Neural progenitor cell (in vitro differentiated cells): Measurements from ENCODE around the gene NSUN3. TPM values are rescaled to one million over a fixed set of nuclear protein-coding genes. Genes with fewer than 3 reads are reported as not detected.

ENCODE experiments used
- DNase-seq: peaks from one replicate; pipeline ENCODE4 v3.0.0-alpha.2; 2016; ENCODE audit warnings: low spot score
- H2AFZ ChIP-seq: fragments of 200-600 bp; sonication (generic); replicated peaks from 2 replicates; pipeline ENCODE4 v1.6.1; 2016; ENCODE audit warnings: antibody characterized with exemption
- H3F3A ChIP-seq: fragments of 200-600 bp; sonication (generic); 2 replicates; pipeline ENCODE4 v1.6.1; 2016; ENCODE audit warnings: antibody characterized with exemption, low read depth
- H3K27ac ChIP-seq: fragments of 200-600 bp; sonication (generic); 2 replicates; pipeline ENCODE4 v1.5.1; 2016; ENCODE audit warnings: mild to moderate bottlenecking
- H3K27me3 ChIP-seq: fragments of 200-600 bp; sonication (generic); 2 replicates; pipeline ENCODE4 v1.6.1; 2016; ENCODE audit warnings: mild to moderate bottlenecking, moderate library complexity
- H3K36me3 ChIP-seq: fragments of 200-600 bp; sonication (generic); 2 replicates; pipeline ENCODE4 v1.5.1; 2016
- H3K4me1 ChIP-seq: fragments of 200-600 bp; sonication (generic); 2 replicates; pipeline ENCODE4 v1.6.1; 2016; ENCODE audit warnings: mixed run types
- H3K4me2 ChIP-seq: fragments of 200-600 bp; sonication (generic); 2 replicates; pipeline ENCODE4 v1.6.1; 2016
- H3K4me3 ChIP-seq: fragments of 200-600 bp; sonication (generic); 2 replicates; pipeline ENCODE4 v1.5.1; 2016
- H3K79me2 ChIP-seq: fragments of 200-600 bp; sonication (generic); 2 replicates; pipeline ENCODE4 v1.6.1; 2016; ENCODE audit warnings: low read depth
- H3K9ac ChIP-seq: fragments of 200-600 bp; sonication (generic); 2 replicates; pipeline ENCODE4 v1.6.1; 2016
- H3K9me3 ChIP-seq: fragments of 200-600 bp; sonication (generic); 2 replicates; pipeline ENCODE4 v1.5.1; 2016; ENCODE audit warnings: low read depth
- H4K20me1 ChIP-seq: fragments of 200-600 bp; sonication (generic); 2 replicates; pipeline ENCODE4 v1.6.1; 2016; ENCODE audit warnings: low read depth
- H3K27ac Mint-ChIP-seq: 3 replicates; pipeline ENCODE4 v1.8.0; 2021; ENCODE audit warnings: mixed read lengths
- H3K27me3 Mint-ChIP-seq: 2 replicates; pipeline ENCODE4 v1.8.0; 2022; ENCODE audit warnings: low read depth, mild to moderate bottlenecking, inconsistent platforms, moderate library complexity, mixed read lengths; ENCODE audit not compliant: insufficient read depth
- H3K36me3 Mint-ChIP-seq: 3 replicates; pipeline ENCODE4 v1.8.0; 2021; ENCODE audit warnings: mixed read lengths
- H3K4me1 Mint-ChIP-seq: 3 replicates; pipeline ENCODE4 v1.8.0; 2021; ENCODE audit warnings: mixed read lengths
- H3K4me3 Mint-ChIP-seq: 3 replicates; pipeline ENCODE4 v1.8.0; 2021; ENCODE audit warnings: mild to moderate bottlenecking, moderate library complexity, mixed read lengths
- H3K9me3 Mint-ChIP-seq: 3 replicates; pipeline ENCODE4 v1.8.0; 2020; ENCODE audit warnings: mixed read lengths
- EZH2 ChIP-seq: fragments of 200-600 bp; sonication (generic); IDR thresholded peaks from 2 replicates; pipeline ENCODE4 v1.6.1; 2017; ENCODE audit warnings: antibody characterized with exemption, mild to moderate bottlenecking, moderate library complexity
- EZH2phosphoT487 ChIP-seq: fragments of 200-600 bp; sonication (generic); IDR thresholded peaks from 2 replicates; pipeline ENCODE4 v1.6.1; 2017; ENCODE audit warnings: antibody characterized with exemption
- total RNA-seq: library from RNA; depleted of rRNA; stranded (reverse); fragments of >200 nt; gene quantifications from 2 replicates; pipeline ENCODE4 v1.2.3, GENCODE V29; 2015; ENCODE audit warnings: low replicate concordance
- TF ChIP-seq, protein P1 (sequence below): fragments of 200-600 bp; sonication (generic); IDR thresholded peaks from 2 replicates; pipeline ENCODE4 v1.5.1; 2017; ENCODE audit warnings: antibody characterized with exemption, mild to moderate bottlenecking

Gene NSUN3
- total RNA-seq, 1 donor from 2014 or later = 22.3 TPM

GRCh38 chr3:94083261-94083660, 20.4 kb downstream of the NSUN3 start:
- Histone ChIP-seq H3F3A (no peaks in the 10 kb centered on the region), H3K4me2 (no peak overlapping the region), H3K4me3 (no peak overlapping the region), H3K4me1 (no peaks in the 10 kb centered on the region), H3K9ac (no peak overlapping the region), H3K27me3 (no peaks in the 10 kb centered on the region), H3K36me3 (no peaks in the 10 kb centered on the region), H3K27ac (no peak overlapping the region), H4K20me1 (no peaks in the 10 kb centered on the region), H3K9me3 (no peaks in the 10 kb centered on the region), H2AFZ (no peak overlapping the region), H3K79me2 (peaks cover 10% of the 10 kb centered on the region)
- peaks cover 14% of the 10 kb centered on the region for H3K36me3 Mint-ChIP-seq
- H3K4me1 Mint-ChIP-seq = no peaks in the 10 kb centered on the region
- no peak for DNase-seq
- peaks cover 2% of the 10 kb centered on the region for H3K9me3 Mint-ChIP-seq
- no peak overlapping the region for H3K27ac Mint-ChIP-seq
- H3K27me3 Mint-ChIP-seq = no peaks in the 10 kb centered on the region
- H3K4me3 Mint-ChIP-seq = no peak overlapping the region
- TF ChIP-seq EZH2phosphoT487 = no peak
- TF ChIP-seq EZH2 = no peak
- TF ChIP-seq, protein P1, sequence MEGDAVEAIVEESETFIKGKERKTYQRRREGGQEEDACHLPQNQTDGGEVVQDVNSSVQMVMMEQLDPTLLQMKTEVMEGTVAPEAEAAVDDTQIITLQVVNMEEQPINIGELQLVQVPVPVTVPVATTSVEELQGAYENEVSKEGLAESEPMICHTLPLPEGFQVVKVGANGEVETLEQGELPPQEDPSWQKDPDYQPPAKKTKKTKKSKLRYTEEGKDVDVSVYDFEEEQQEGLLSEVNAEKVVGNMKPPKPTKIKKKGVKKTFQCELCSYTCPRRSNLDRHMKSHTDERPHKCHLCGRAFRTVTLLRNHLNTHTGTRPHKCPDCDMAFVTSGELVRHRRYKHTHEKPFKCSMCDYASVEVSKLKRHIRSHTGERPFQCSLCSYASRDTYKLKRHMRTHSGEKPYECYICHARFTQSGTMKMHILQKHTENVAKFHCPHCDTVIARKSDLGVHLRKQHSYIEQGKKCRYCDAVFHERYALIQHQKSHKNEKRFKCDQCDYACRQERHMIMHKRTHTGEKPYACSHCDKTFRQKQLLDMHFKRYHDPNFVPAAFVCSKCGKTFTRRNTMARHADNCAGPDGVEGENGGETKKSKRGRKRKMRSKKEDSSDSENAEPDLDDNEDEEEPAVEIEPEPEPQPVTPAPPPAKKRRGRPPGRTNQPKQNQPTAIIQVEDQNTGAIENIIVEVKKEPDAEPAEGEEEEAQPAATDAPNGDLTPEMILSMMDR = no peak

DNA sequence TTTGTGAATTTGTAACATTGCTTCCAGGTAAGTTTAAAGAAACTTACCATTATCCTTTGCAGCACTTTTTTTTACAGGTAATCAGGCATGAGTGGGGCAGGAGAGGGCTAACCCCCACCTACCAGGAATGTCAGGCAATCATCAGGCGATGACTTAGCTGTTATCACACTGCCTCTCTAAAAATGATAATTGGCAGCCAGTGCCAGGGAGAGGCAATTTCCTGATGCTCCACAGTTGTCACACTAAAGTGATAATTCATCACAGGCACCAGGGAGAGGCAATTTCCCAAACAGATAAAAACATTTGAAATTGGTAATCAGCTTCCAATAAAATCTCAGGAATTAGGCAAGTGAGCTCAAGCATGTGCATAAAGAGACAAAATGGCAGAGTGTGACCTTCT, 26.3 kb downstream of the NSUN3 start:
- H3K4me2 ChIP-seq = no peak overlapping the region
- no peaks in the 10 kb centered on the region for H4K20me1 ChIP-seq
- H2AFZ ChIP-seq = no peak overlapping the region
- H3K36me3 ChIP-seq = no peaks in the 10 kb centered on the region
- H3K27me3 Mint-ChIP-seq = no peaks in the 10 kb centered on the region
- no peaks in the 10 kb centered on the region for H3K9me3 Mint-ChIP-seq
- no peaks in the 10 kb centered on the region for H3K9me3 ChIP-seq
- no peaks in the 10 kb centered on the region for H3K4me1 ChIP-seq
- DNase-seq = no peak
- H3K27ac ChIP-seq = no peak overlapping the region
- no peaks in the 10 kb centered on the region for H3K4me1 Mint-ChIP-seq
- no peaks in the 10 kb centered on the region for H3K79me2 ChIP-seq
- H3K27ac Mint-ChIP-seq = no peak overlapping the region
- H3F3A ChIP-seq = no peaks in the 10 kb centered on the region
- H3K27me3 ChIP-seq = no peaks in the 10 kb centered on the region
- no peak overlapping the region for H3K9ac ChIP-seq
- peaks cover 15% of the 10 kb centered on the region for H3K36me3 Mint-ChIP-seq
- TF ChIP-seq, protein P1 = no peak
- TF ChIP-seq EZH2 = no peak
- no peak for TF ChIP-seq EZH2phosphoT487
- H3K4me3 Mint-ChIP-seq = no peak overlapping the region
- no peak overlapping the region for H3K4me3 ChIP-seq

GRCh38 chr3:94092086-94092485, 29.2 kb downstream of the NSUN3 start:
- TF ChIP-seq EZH2 (no peak), EZH2phosphoT487 (no peak)
- TF ChIP-seq, protein P1 = no peak
- Histone ChIP-seq H3K4me1 (no peaks in the 10 kb centered on the region), H3K27ac (no peak overlapping the region), H3K79me2 (no peaks in the 10 kb centered on the region), H3K4me3 (no peak overlapping the region), H3K36me3 (no peaks in the 10 kb centered on the region), H3K4me2 (no peak overlapping the region), H3K9me3 (no peaks in the 10 kb centered on the region), H2AFZ (no peak overlapping the region), H3K27me3 (no peaks in the 10 kb centered on the region), H4K20me1 (no peaks in the 10 kb centered on the region), H3K9ac (no peak overlapping the region), H3F3A (no peaks in the 10 kb centered on the region)
- peaks cover 16% of the 10 kb centered on the region for H3K36me3 Mint-ChIP-seq
- H3K4me1 Mint-ChIP-seq = no peaks in the 10 kb centered on the region
- H3K9me3 Mint-ChIP-seq = no peaks in the 10 kb centered on the region
- no peak overlapping the region for H3K27ac Mint-ChIP-seq
- no peaks in the 10 kb centered on the region for H3K27me3 Mint-ChIP-seq
- DNase-seq = no peak
- no peak overlapping the region for H3K4me3 Mint-ChIP-seq

DNA sequence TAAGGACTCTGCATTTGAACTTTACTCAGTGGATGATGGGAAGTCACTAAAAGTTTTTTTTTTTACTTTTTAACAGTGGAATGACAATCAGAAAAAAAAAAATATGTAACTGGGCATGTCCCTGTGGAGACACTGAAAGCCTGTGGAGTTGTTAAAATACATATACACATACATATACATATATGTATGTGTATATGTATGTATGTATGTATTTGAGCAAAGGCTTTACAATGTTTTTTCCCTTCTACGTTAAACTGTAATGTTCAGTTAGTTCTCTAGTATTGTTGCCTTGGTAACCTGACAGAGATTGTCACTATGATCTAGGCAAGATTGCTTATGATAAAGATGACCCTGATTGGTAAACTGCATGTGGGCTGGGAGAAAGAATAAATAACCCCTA, 30.3 kb downstream of the NSUN3 start:
- Mint-ChIP-seq H3K36me3 (peaks cover 23% of the 10 kb centered on the region), H3K4me3 (no peak overlapping the region), H3K4me1 (no peaks in the 10 kb centered on the region)

More for the DNA sequence above, 30.3 kb downstream of the NSUN3 start:
- Histone ChIP-seq H3K4me1 (no peaks in the 10 kb centered on the region), H3F3A (no peaks in the 10 kb centered on the region), H3K27me3 (no peaks in the 10 kb centered on the region), H4K20me1 (no peaks in the 10 kb centered on the region), H3K4me3 (no peak overlapping the region), H2AFZ (no peak overlapping the region), H3K9ac (no peak overlapping the region), H3K9me3 (no peaks in the 10 kb centered on the region), H3K27ac (no peak overlapping the region), H3K4me2 (no peak overlapping the region), H3K79me2 (no peaks in the 10 kb centered on the region), H3K36me3 (no peaks in the 10 kb centered on the region)
- Mint-ChIP-seq H3K9me3 (no peaks in the 10 kb centered on the region), H3K27ac (no peak overlapping the region), H3K27me3 (no peaks in the 10 kb centered on the region)
- no peak for DNase-seq
- TF ChIP-seq EZH2phosphoT487 (no peak), EZH2 (no peak)
- TF ChIP-seq, protein P1 = no peak
